H1 (cell line): ENCODE results near the gene CCNT1. TPM values are rescaled to one million over a fixed set of nuclear protein-coding genes. Genes with fewer than 3 reads are reported as not detected.
"Not testable (repeated sequence)": the region's sequence is repeated elsewhere in the genome, so short reads cannot be mapped to it uniquely, and the experiment has no call there.

Experiments
- CTCF ChIA-PET: fragments of 300-600 bp; sonication (Branson Sonifier 250); formaldehyde crosslinking; loops from one replicate; lab custom pipeline; 2021; ENCODE audit not compliant: partially characterized antibody; lab: Charles Lee
- POLR2A ChIA-PET: fragments of 300-600 bp; sonication (Branson Sonifier 250); formaldehyde crosslinking; loops from one replicate; lab custom pipeline; 2021; ENCODE audit warnings: inconsistent platforms; ENCODE audit not compliant: partially characterized antibody; lab: Charles Lee
- DNase-seq, 2 experiments: peaks; one replicate each; pipeline versions ENCODE4 v3.0.0 to v3.0.0-alpha.2; 2010 to 2022; ENCODE audit warnings: low spot score in 2 of 2, low read depth in 1 of 2, mixed read lengths in 1 of 2
- FAIRE-seq: peaks from 2 replicates; lab custom pipeline; 2011; peaks lifted over from hg19 to GRCh38; lab: Jason Lieb, UNC
- H2AFZ ChIP-seq: 2 replicates; pipeline ENCODE4 v1.8.1; 2012; ENCODE audit warnings: low read length, inconsistent platforms
- H2AK5ac ChIP-seq: 2 replicates; pipeline ENCODE4 v1.6.1; 2013; ENCODE audit warnings: low read depth, low read length
- H2BK120ac ChIP-seq: replicated peaks from 2 replicates; pipeline ENCODE3; 2013; ENCODE audit warnings: low read depth, low read length, inconsistent platforms
- H2BK12ac ChIP-seq: 2 replicates; pipeline ENCODE4 v1.6.1; 2013; ENCODE audit warnings: low read depth, low read length
- H2BK15ac ChIP-seq: 2 replicates; pipeline ENCODE4 v1.6.1; 2013; ENCODE audit warnings: low read length
- H2BK20ac ChIP-seq: 2 replicates; pipeline ENCODE4 v1.6.1; 2013; ENCODE audit warnings: low read length
- H2BK5ac ChIP-seq: 2 replicates; pipeline ENCODE4 v1.6.1; 2013; ENCODE audit warnings: low read depth, low read length
- H3K14ac ChIP-seq: 2 replicates; pipeline ENCODE4 v1.6.1; 2013; ENCODE audit warnings: inconsistent platforms; ENCODE audit not compliant: insufficient read length
- H3K18ac ChIP-seq: 2 replicates; pipeline ENCODE4 v1.6.1; 2013; ENCODE audit warnings: low read length; ENCODE audit errors: extremely low read depth
- H3K23ac ChIP-seq: 2 replicates; pipeline ENCODE4 v1.6.1; 2013; ENCODE audit warnings: inconsistent platforms; ENCODE audit not compliant: insufficient read length
- H3K23me2 ChIP-seq: 2 replicates; pipeline ENCODE4 v1.6.1; 2013; ENCODE audit warnings: low read depth, low read length
- H3K27ac ChIP-seq: 2 replicates; pipeline ENCODE4 v1.6.1; 2011; ENCODE audit warnings: low read depth, low read length, inconsistent platforms
- H3K27me3 ChIP-seq, 4 experiments: replicated peaks in 1 of 4; 1 replicate in 1 of 4; 2 replicates in 3 of 4; pipeline versions ENCODE4 v1.6.1 to v1.8.1; 2011 to 2013; ENCODE audit warnings: low read length in 3 of 4, mild to moderate bottlenecking in 3 of 4, inconsistent platforms in 2 of 4, mixed read lengths in 2 of 4, moderate library complexity in 1 of 4; ENCODE audit not compliant: control insufficient read depth in 3 of 4, insufficient read depth in 3 of 4; ENCODE audit errors: extremely low read depth in 1 of 4
- H3K36me3 ChIP-seq, 4 experiments: 2 replicates each; pipeline versions ENCODE4 v1.6.1 to v1.8.1; 2011 to 2013; ENCODE audit warnings: mild to moderate bottlenecking in 4 of 4, low read length in 3 of 4, moderate library complexity in 2 of 4, control low read depth in 1 of 4, inconsistent platforms in 1 of 4; ENCODE audit not compliant: insufficient read depth in 4 of 4, control insufficient read depth in 2 of 4
- H3K4ac ChIP-seq: replicated peaks from 2 replicates; pipeline ENCODE3; 2013; ENCODE audit warnings: low read length, low read depth, mixed read lengths, inconsistent platforms; ENCODE audit not compliant: insufficient read length
- H3K4me1 ChIP-seq, 4 experiments: replicated peaks in 1 of 4; 1 replicate in 1 of 4; 2 replicates in 3 of 4; pipeline versions ENCODE4 v1.6.1 to v1.8.1; 2011 to 2013; ENCODE audit warnings: low read length in 3 of 4, inconsistent platforms in 2 of 4, mixed read lengths in 1 of 4; ENCODE audit not compliant: insufficient read depth in 4 of 4, control insufficient read depth in 3 of 4
- H3K4me2 ChIP-seq, 2 experiments: 2 replicates each; pipeline versions ENCODE4 v1.6.1 to v1.8.1; 2011 to 2013; ENCODE audit warnings: low read depth in 2 of 2, low read length in 2 of 2, control low read depth in 1 of 2, inconsistent platforms in 1 of 2, mild to moderate bottlenecking in 1 of 2; ENCODE audit not compliant: insufficient read depth in 1 of 2
- H3K4me3 ChIP-seq, 4 experiments: fragments of 200-600, 300-600 bp in 1 of 4; sonication (generic), shearing (Covaris generic), sonication (Bioruptor Twin) in 1 of 4; 2 replicates each; pipeline versions ENCODE4 v1.5.1 to v1.8.1; 2011 to 2016; ENCODE audit warnings: low read length in 4 of 4, low read depth in 3 of 4, control low read depth in 2 of 4, inconsistent platforms in 2 of 4, mild to moderate bottlenecking in 2 of 4, mixed read lengths in 1 of 4, moderate library complexity in 1 of 4; ENCODE audit not compliant: insufficient read depth in 2 of 4; ENCODE audit errors: extremely low read depth in 1 of 4
- H3K56ac ChIP-seq: replicated peaks from 2 replicates; pipeline ENCODE3; 2013; ENCODE audit warnings: low read depth, mild to moderate bottlenecking, mixed read lengths, low read length, inconsistent platforms; ENCODE audit not compliant: insufficient read length
- H3K79me1 ChIP-seq: 2 replicates; pipeline ENCODE4 v1.6.1; 2013; ENCODE audit warnings: low read depth, low read length, control low read depth
- H3K79me2 ChIP-seq, 2 experiments: 2 replicates each; pipeline versions ENCODE4 v1.6.1 to v1.8.1; 2012 to 2013; ENCODE audit warnings: low read length in 2 of 2, mild to moderate bottlenecking in 2 of 2, inconsistent platforms in 1 of 2; ENCODE audit not compliant: insufficient read depth in 2 of 2, control insufficient read depth in 1 of 2
- H3K9ac ChIP-seq, 4 experiments: replicated peaks in 1 of 4; 1 replicate in 1 of 4; 2 replicates in 3 of 4; pipeline versions ENCODE4 v1.6.1 to v1.8.1; 2011 to 2013; ENCODE audit warnings: low read depth in 3 of 4, low read length in 3 of 4, control low read depth in 2 of 4, mild to moderate bottlenecking in 2 of 4, moderate library complexity in 2 of 4, inconsistent platforms in 1 of 4; ENCODE audit errors: extremely low read depth in 1 of 4
- H3K9me3 ChIP-seq, 2 experiments: 2 replicates each; pipeline versions ENCODE4 v1.6.1 to v1.8.1; 2012 to 2013; ENCODE audit warnings: mild to moderate bottlenecking in 2 of 2, moderate library complexity in 2 of 2, control low read depth in 1 of 2, inconsistent platforms in 1 of 2, low read depth in 1 of 2, low read length in 1 of 2, mixed read lengths in 1 of 2; ENCODE audit not compliant: insufficient read depth in 2 of 2
- H4K20me1 ChIP-seq, 2 experiments: replicated peaks in 1 of 2; 2 replicates each; pipeline versions ENCODE3 to v1.8.1; 2011 to 2013; ENCODE audit warnings: inconsistent platforms in 2 of 2, low read length in 2 of 2, mild to moderate bottlenecking in 1 of 2; ENCODE audit not compliant: insufficient read depth in 2 of 2, control insufficient read depth in 1 of 2
- H4K5ac ChIP-seq: 2 replicates; pipeline ENCODE4 v1.6.1; 2013; ENCODE audit warnings: low read length, low read depth, mixed read lengths, inconsistent platforms; ENCODE audit not compliant: insufficient read length
- H4K8ac ChIP-seq: 2 replicates; pipeline ENCODE4 v1.8.0; 2013; ENCODE audit warnings: mild to moderate bottlenecking, moderate library complexity, low read length, inconsistent platforms; ENCODE audit not compliant: insufficient read depth; ENCODE audit errors: extremely low read depth
- H4K91ac ChIP-seq: replicated peaks from 2 replicates; pipeline ENCODE3; 2013; ENCODE audit warnings: low read length, mixed read lengths, inconsistent platforms; ENCODE audit not compliant: insufficient read length
- WGBS, 2 experiments: shearing (Covaris generic) in 1 of 2; methylation state at CpG; one replicate each; pipeline versions ENCODE4 v1.1.6 to v1.1.7; 2013 to 2015; ENCODE audit warnings: low lambda C conversion rate in 2 of 2, mixed read lengths in 2 of 2, inconsistent platforms in 1 of 2, low coverage in 1 of 2, missing lambda C conversion rate in 1 of 2; ENCODE audit not compliant: insufficient replicate concordance in 2 of 2, insufficient coverage in 1 of 2, insufficient read length in 1 of 2; ENCODE audit errors: extremely low coverage in 1 of 2, missing lambda C conversion rate in 1 of 2; 5-methylcytosine and 5-hydroxymethylcytosine counted together
- polyA plus RNA-seq, 7 experiments: library from polyadenylated mRNA; depleted of rRNA in 3 of 7; stranded (reverse) in 5 of 7; unstranded in 2 of 7; fragments of >200 nt in 5 of 7; fragments of 200-250 nt in 2 of 7; gene quantifications; 1 replicate in 5 of 7; 2 replicates in 1 of 7; 4 replicates in 1 of 7; pipeline versions ENCODE4 v1.2.1 to v1.2.3, GENCODE V29; 2011 to 2013; ENCODE audit warnings: missing spikeins in 2 of 7, mixed read lengths in 2 of 7
- total RNA-seq: library from RNA; stranded (reverse); fragmentation: NEBNext Ultra II Directional; extraction: Animal tissue kit (Norgen Biotek cat#: 25700); gene quantifications from 2 replicates; pipeline ENCODE4 v1.2.1, GENCODE V29; 2021

The CCNT1 gene
- total and polyA plus RNA-seq, 2 of the 8 experiments (the other 6 are each of a cell fraction or from before 2014, with no cell fraction given): 13.2 to 45.9 TPM

DNA sequence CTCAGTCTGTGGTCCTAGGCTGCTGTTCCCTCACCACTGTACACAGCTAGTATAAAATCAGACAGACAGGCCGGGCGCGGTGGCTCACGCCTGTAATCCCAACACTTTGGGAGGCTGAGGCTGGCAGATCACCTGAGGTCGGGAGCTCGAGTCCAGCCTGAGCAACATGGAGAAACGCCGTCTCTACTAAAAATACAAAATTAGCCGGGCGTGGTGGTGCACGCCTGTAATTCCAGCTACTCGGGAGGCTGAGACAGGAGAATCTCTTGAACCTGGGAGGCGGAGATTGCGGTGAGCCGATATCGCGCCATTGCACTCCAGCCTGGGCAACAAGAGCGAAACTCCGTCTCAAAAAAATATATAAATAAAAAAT is 34.0 kb downstream of the CCNT1 start:
- H2AFZ ChIP-seq: peak overlapping the region; percentile 70; the same call in 1 of the 2 replicates
- H4K20me1 ChIP-seq, DNase-seq, H3K79me1 ChIP-seq, H2BK20ac ChIP-seq, H3K23me2 ChIP-seq, H2BK15ac ChIP-seq, H2BK120ac ChIP-seq, H2AK5ac ChIP-seq, H4K5ac ChIP-seq, H3K4me1 ChIP-seq, H4K8ac ChIP-seq, H3K4ac ChIP-seq, H2BK12ac ChIP-seq, H3K27me3 ChIP-seq, H3K56ac ChIP-seq, H3K27ac ChIP-seq, FAIRE-seq, H4K91ac ChIP-seq, H3K23ac ChIP-seq, H3K14ac ChIP-seq, H3K9me3 ChIP-seq: not testable (repeated sequence)
- H2BK5ac ChIP-seq: peak overlapping the region; percentile 84; the same call in 1 of the 2 replicates
- CTCF ChIA-PET: interaction anchor here (0.6 to 1.0 kb wide), 2 partner anchors 30 to 71 kb away, joined by 3 to 4 read pairs; no protein-coding TSS in a partner anchor
- peaks cover 10 to 33% (median 23%) of the 10 kb centered on the region in 4 experiments for H3K36me3 ChIP-seq
- H3K18ac ChIP-seq: peak overlapping the region; percentile 43; the same call in 1 of the 2 replicates
- H3K79me2 ChIP-seq: peaks cover 21 to 45% of the 10 kb centered on the region in 2 experiments
- peak overlapping the region in 1 of 4 experiments; percentile 80; a peak in 3 of 7 replicates for H3K9ac ChIP-seq
- H3K4me2 ChIP-seq: peak overlapping the region; percentile 68 to 96
- POLR2A ChIA-PET: interaction anchor here (0.8 to 2.7 kb wide), 18 partner anchors 9 to 184 kb away, joined by 3 to 18 read pairs (median 6); partner anchors contain the start of genes ADCY6, CCNT1 and RND1
- 26% methylated on average over 19 of the region's 19 CpGs; no CpG with 5 or more reads in 1 of the 2 experiments for WGBS, 2 experiments
- H3K4me3 ChIP-seq: peak overlapping the region; percentile 77 to 92 (median 84); a peak in 7 of 8 replicates
